ENCODE results near the gene MRPL21.
"Not testable (repeated sequence)": the region's sequence is repeated elsewhere in the genome, so short reads cannot be mapped to it uniquely, and the experiment has no call there.

The MRPL21 gene

DNA sequence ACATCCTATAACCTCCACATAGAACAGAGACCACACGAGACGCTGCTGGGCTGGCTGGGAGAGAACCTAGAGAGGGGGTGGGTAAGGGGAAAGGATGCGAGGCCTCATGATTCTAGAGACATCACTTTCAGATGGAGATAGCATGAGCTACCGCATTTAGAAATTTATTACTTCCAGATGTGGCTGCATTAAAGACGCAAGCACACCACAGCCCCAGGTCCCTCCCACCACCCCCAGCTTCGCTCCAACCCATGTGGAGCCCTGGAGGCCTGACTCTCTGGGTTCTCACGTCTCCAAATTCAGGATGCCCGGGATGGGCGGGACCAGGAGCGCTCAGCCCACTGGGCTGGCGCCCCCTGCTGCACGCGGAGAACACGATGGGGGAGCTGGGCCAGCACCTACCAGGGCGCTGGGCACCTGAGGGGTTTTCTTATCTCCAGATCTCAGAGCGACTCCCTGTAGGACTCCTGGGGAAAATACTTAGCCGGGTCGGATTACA, 13.6 kb downstream of the MRPL21 start:
- no peaks in the 10 kb centered on the region for H3K9me3 ChIP-seq (ENCODE audit: low read length)
- peaks cover 50% of the 10 kb centered on the region for H3K36me3 ChIP-seq (ENCODE audit: insufficient read depth, low read length)
- H3K79me2 ChIP-seq (ENCODE audit: insufficient read depth, low read length), result no peaks in the 10 kb centered on the region
- no peak overlapping the region for H3K4me2 ChIP-seq (ENCODE audit: low read length)
- H4K20me1 ChIP-seq (ENCODE audit: insufficient read depth, low read length), result no peaks in the 10 kb centered on the region
- H3K4me1 ChIP-seq (ENCODE audit: insufficient read depth, low read length, severe bottlenecking), result no peaks in the 10 kb centered on the region
- H3K27me3 ChIP-seq (ENCODE audit: insufficient read depth, low read length), result no peaks in the 10 kb centered on the region
- TF ChIP-seq CTCF (IDR thresholded peaks at IDR 0.05; ENCODE audit: low read length) (peak; percentile 36; the same call in 1 of the 2 replicates), EZH2 (IDR thresholded peaks at IDR 0.05; ENCODE audit: borderline replicate concordance, low read length) (no peak)
- H3K9me2 ChIP-seq (ENCODE audit: low read depth, low read length), result no peaks in the 10 kb centered on the region
- no peak overlapping the region for H3K27ac ChIP-seq (ENCODE audit: low read depth, low read length, poor library complexity, severe bottlenecking)
- H3K4me3 ChIP-seq (ENCODE audit: low read depth, low read length, poor library complexity, severe bottlenecking), result no peak overlapping the region
- no peak overlapping the region for H3K9ac ChIP-seq (ENCODE audit: low read length)
- no peaks in the 10 kb centered on the region for H3F3A ChIP-seq (ENCODE audit: insufficient read depth, low read length)
- H2AFZ ChIP-seq (ENCODE audit: low read length), result no peak overlapping the region

DNA sequence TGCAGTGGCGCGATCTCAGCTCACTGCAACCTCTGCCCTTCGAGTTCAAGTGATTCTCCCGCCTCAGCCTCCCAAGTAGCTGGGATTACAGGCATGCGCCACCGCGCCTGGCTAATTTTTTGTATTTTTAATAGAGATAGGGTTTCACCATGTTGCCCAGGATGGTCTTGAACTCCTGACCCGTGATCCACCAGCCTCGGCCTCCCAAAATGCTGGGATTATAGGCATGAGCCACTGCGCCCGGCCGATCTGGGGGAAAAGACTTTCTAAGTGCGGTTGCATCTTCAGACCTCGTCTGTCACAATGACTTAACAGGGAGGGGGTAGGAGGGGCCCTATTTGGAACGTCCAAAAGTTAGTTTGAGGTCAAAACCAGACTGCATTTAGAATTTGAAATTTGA, 18.8 kb downstream of the MRPL21 start:
- H3K36me3 ChIP-seq (ENCODE audit: insufficient read depth, low read length); H3K27me3 ChIP-seq (ENCODE audit: insufficient read depth, low read length); H3K4me3 ChIP-seq (ENCODE audit: low read depth, low read length, poor library complexity, severe bottlenecking); H3K79me2 ChIP-seq (ENCODE audit: insufficient read depth, low read length); H4K20me1 ChIP-seq (ENCODE audit: insufficient read depth, low read length); H3K27ac ChIP-seq (ENCODE audit: low read depth, low read length, poor library complexity, severe bottlenecking); H2AFZ ChIP-seq (ENCODE audit: low read length); H3K9me2 ChIP-seq (ENCODE audit: low read depth, low read length); H3K9ac ChIP-seq (ENCODE audit: low read length); H3K4me2 ChIP-seq (ENCODE audit: low read length); H3K4me1 ChIP-seq (ENCODE audit: insufficient read depth, low read length, severe bottlenecking); H3F3A ChIP-seq (ENCODE audit: insufficient read depth, low read length); H3K9me3 ChIP-seq (ENCODE audit: low read length): not testable (repeated sequence)

DNA sequence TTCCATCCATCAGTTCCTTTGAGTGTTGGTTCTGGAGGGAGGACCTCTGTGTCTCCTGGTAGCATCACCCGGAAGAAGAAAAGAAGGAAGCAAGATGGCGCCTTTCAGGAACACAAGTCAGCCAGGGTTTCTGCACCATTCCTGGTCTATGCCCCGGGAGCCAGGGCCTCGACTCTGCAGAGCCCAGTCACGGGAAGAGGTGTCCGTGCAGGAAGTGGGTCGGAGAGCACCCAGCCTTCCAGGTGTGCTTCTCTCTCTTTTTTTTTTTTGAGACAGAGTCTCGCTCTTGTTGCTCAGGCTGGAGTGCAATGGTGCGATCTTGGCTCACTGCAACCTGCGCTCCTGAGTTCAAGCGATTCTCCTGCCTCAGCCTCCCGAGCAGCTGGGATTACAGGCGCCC, 21.2 kb downstream of the MRPL21 start:
- no peak overlapping the region for H2AFZ ChIP-seq (ENCODE audit: low read length)
- no peaks in the 10 kb centered on the region for H4K20me1 ChIP-seq (ENCODE audit: insufficient read depth, low read length)
- no peaks in the 10 kb centered on the region for H3K79me2 ChIP-seq (ENCODE audit: insufficient read depth, low read length)
- no peaks in the 10 kb centered on the region for H3K9me3 ChIP-seq (ENCODE audit: low read length)
- no peaks in the 10 kb centered on the region for H3K9me2 ChIP-seq (ENCODE audit: low read depth, low read length)
- H3K36me3 ChIP-seq (ENCODE audit: insufficient read depth, low read length), result no peaks in the 10 kb centered on the region
- no peak overlapping the region for H3K4me2 ChIP-seq (ENCODE audit: low read length)
- H3K4me3 ChIP-seq (ENCODE audit: low read depth, low read length, poor library complexity, severe bottlenecking), result no peak overlapping the region
- no peak overlapping the region for H3K9ac ChIP-seq (ENCODE audit: low read length)
- TF ChIP-seq EZH2 (IDR thresholded peaks at IDR 0.05; ENCODE audit: borderline replicate concordance, low read length) (no peak), CTCF (IDR thresholded peaks at IDR 0.05; ENCODE audit: low read length) (no peak)
- no peaks in the 10 kb centered on the region for H3F3A ChIP-seq (ENCODE audit: insufficient read depth, low read length)
- no peak overlapping the region for H3K27ac ChIP-seq (ENCODE audit: low read depth, low read length, poor library complexity, severe bottlenecking)
- no peaks in the 10 kb centered on the region for H3K27me3 ChIP-seq (ENCODE audit: insufficient read depth, low read length)
- H3K4me1 ChIP-seq (ENCODE audit: insufficient read depth, low read length, severe bottlenecking), result no peaks in the 10 kb centered on the region

GRCh38 chr11:68881320-68881719, 22.3 kb downstream of the MRPL21 start:
- Histone ChIP-seq H4K20me1 (ENCODE audit: insufficient read depth, low read length) (no peaks in the 10 kb centered on the region), H3K4me1 (ENCODE audit: insufficient read depth, low read length, severe bottlenecking) (no peaks in the 10 kb centered on the region), H3K36me3 (ENCODE audit: insufficient read depth, low read length) (no peaks in the 10 kb centered on the region), H2AFZ (ENCODE audit: low read length) (no peak overlapping the region), H3K9me3 (ENCODE audit: low read length) (no peaks in the 10 kb centered on the region), H3K9ac (ENCODE audit: low read length) (no peak overlapping the region), H3F3A (ENCODE audit: insufficient read depth, low read length) (no peaks in the 10 kb centered on the region), H3K4me2 (ENCODE audit: low read length) (no peak overlapping the region), H3K79me2 (ENCODE audit: insufficient read depth, low read length) (no peaks in the 10 kb centered on the region), H3K27ac (ENCODE audit: low read depth, low read length, poor library complexity, severe bottlenecking) (no peak overlapping the region), H3K9me2 (ENCODE audit: low read depth, low read length) (no peaks in the 10 kb centered on the region), H3K27me3 (ENCODE audit: insufficient read depth, low read length) (no peaks in the 10 kb centered on the region), H3K4me3 (ENCODE audit: low read depth, low read length, poor library complexity, severe bottlenecking) (no peak overlapping the region)
- TF ChIP-seq CTCF (IDR thresholded peaks at IDR 0.05; ENCODE audit: low read length) (no peak), EZH2 (IDR thresholded peaks at IDR 0.05; ENCODE audit: borderline replicate concordance, low read length) (no peak)
